Left renal pelvis (tissue), 4 donors: Measurements from ENCODE around the gene PTH. TPM values are rescaled to one million over a fixed set of nuclear protein-coding genes. Genes with fewer than 3 reads are reported as not detected.

Experiments used
- DNase-seq, 4 donors: peaks; one replicate each; pipeline ENCODE4 v3.0.0-alpha.2; 2013; ENCODE audit warnings: low read depth in 4 of 4, low spot score in 3 of 4
- polyA plus RNA-seq, 4 donors: library from polyadenylated mRNA; unstranded; fragments of 120-200 nt; gene quantifications; one replicate each; pipeline ENCODE4 v1.2.1, GENCODE V29; 2013; ENCODE audit not compliant: insufficient read length in 4 of 4

The PTH gene
- polyA plus RNA-seq, 4 donors: not detected

DNA sequence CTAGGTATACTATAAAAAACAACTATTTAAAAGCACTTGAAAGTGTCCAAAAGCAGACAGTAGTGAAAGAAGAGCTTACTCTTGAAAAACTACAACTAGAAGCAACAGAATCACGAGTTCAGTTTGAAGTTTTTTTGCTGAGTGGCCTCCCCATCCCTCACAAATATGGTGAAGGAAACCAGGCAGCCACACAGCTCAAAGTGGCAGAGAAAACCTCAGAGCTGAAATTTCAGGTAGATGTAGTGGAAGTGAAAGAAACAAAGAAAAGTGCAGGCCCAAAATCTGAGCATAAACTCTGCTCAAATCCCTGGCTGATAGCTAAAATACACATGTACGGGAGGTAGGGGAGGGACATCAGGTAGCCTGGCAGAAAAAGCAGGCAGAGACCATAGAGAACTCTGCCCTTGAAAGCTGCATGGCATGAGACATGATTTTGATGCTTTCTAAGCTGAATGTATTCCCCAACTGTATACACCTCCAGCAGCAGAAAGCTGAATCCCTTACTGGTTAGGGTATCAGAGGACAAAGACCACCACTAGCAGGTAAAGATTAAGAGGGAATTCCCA lies 44.9 kb downstream of the PTH start:
- no peak for DNase-seq

DNA sequence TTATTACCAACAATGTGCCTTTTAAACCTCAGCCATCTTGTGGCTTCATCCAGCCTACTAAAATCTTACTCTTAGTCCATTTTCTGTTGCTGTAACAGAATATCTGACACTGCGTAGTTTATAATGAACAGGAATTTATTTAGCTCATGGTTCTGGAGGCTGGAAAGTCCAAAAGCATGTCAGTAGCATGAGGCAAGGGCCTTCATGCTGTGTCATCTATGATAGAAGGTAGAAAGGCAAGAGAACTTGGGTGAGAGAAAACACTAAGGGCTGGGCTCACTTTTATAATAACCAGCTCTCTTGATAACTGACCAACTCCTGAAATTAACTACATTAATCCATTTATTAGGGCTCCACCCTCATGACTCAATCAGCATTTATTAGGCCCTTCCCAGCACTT lies 46.3 kb downstream of the PTH start:
- no peak for DNase-seq

DNA sequence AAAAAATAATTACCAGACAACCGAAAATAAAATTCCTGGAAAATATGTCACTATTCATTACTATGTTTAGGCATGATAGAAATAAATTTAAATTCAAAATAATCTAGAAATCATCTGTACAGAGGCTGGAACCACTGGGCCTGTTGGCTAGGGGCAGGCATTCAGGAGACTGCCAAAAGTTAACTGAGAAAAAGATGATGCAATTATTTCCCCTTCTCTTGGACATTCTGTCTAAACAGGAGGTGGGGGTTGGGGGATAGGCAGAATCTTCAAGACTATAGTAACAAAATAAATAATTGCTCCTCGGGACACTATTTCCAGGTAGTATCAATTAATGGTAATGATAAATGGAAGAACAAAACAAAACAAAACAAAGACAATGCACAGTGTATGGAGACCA lies 46.9 kb downstream of the PTH start:
- no peak for DNase-seq

DNA sequence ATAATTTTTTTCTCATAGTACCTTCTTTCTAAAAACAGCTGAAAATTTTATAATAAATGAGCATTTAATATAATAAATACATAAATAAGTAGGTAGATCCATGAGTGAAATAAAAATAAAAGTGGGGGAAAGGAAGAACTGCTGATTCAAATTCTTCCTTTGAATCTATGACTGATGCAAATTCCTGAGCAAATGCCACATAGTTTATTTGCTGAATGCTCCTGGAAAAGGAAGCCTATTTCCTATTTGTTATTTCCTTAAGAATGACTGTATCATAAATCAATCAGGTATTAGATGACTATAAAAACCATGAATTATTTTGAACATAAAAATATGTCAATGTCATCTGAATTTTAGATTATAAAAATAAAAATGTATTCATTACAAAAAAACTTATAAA lies 49.4 kb downstream of the PTH start:
- no peak for DNase-seq

- no peak for DNase-seq
Observed at GRCh38 chr11:13445588-13445987, 50.2 kb downstream of the PTH start.

Other genes with a start within 250 kb of the PTH start
- gene BMAL1, start 218.2 kb downstream of the PTH start, polyA plus RNA-seq: 10 to 100 TPM; 10.6 to 13.7 (median 11.5) TPM
- 10 to 100 TPM; 28.7 to 38.0 (median 33.8) TPM for gene BTBD10, start 32.8 kb downstream of the PTH start, polyA plus RNA-seq
- 10 to 100 TPM; 67.2 to 85.0 (median 72.7) TPM for gene FAR1, start 172.7 kb upstream of the PTH start, polyA plus RNA-seq